PC-9 (cell line): ENCODE data around the gene IDH3B. TPM values are rescaled to one million over a fixed set of nuclear protein-coding genes. Genes with fewer than 3 reads are reported as not detected.

Experiments used
- BruUV-seq: library from RNA; stranded (reverse); fragments of 400-500 nt; replicated peaks from 2 replicates; lab custom pipeline; 2021; lab: Mats Ljungman, UMichigan
- CTCF ChIA-PET: fragments of 300-600 bp; sonication (Branson Sonifier 250); formaldehyde crosslinking; loops from one replicate; lab custom pipeline; 2022; ENCODE audit warnings: antibody characterized with exemption; lab: Charles Lee
- POLR2A ChIA-PET: fragments of 300-600 bp; sonication (Branson Sonifier 250); formaldehyde crosslinking; loops from one replicate; lab custom pipeline; 2022; ENCODE audit warnings: antibody characterized with exemption; ENCODE audit not compliant: unreplicated experiment; lab: Charles Lee
- DNase-seq, 2 experiments: peaks; one replicate each; pipeline versions ENCODE4 v3.0.0 to v3.0.0-alpha.2; 2015 to 2022; ENCODE audit warnings: mixed read lengths in 1 of 2
- H2AFZ ChIP-seq: fragments of 200-600 bp; sonication (generic); 2 replicates; pipeline ENCODE4 v1.8.1; 2017; ENCODE audit warnings: antibody characterized with exemption
- H3F3A ChIP-seq: fragments of 200-600 bp; sonication (generic); 2 replicates; pipeline ENCODE4 v1.8.1; 2017; ENCODE audit warnings: antibody characterized with exemption, mild to moderate bottlenecking, low read depth; ENCODE audit not compliant: insufficient read depth
- H3K27ac ChIP-seq: fragments of 200-600 bp; sonication (generic); 2 replicates; pipeline ENCODE4 v1.6.1; 2016; ENCODE audit warnings: mixed run types
- H3K27me3 ChIP-seq: fragments of 200-600 bp; sonication (generic); 2 replicates; pipeline ENCODE4 v1.6.1; 2016; ENCODE audit warnings: low read depth, mixed run types; ENCODE audit not compliant: insufficient read depth
- H3K36me3 ChIP-seq: fragments of 200-600 bp; sonication (generic); 2 replicates; pipeline ENCODE4 v1.6.1; 2016; ENCODE audit warnings: low read depth, mixed run types
- H3K4me1 ChIP-seq: fragments of 200-600 bp; sonication (generic); replicated peaks from 2 replicates; pipeline ENCODE4 v1.6.1; 2016; ENCODE audit warnings: mixed run types; ENCODE audit not compliant: insufficient read depth
- H3K4me2 ChIP-seq: fragments of 200-600 bp; sonication (generic); 2 replicates; pipeline ENCODE4 v1.6.1; 2017; ENCODE audit warnings: mixed run types
- H3K4me3 ChIP-seq: fragments of 200-600 bp; sonication (generic); 2 replicates; pipeline ENCODE4 v1.6.1; 2016; ENCODE audit warnings: mixed run types
- H3K79me2 ChIP-seq: fragments of 200-600 bp; sonication (generic); 2 replicates; pipeline ENCODE4 v1.6.1; 2017; ENCODE audit warnings: low read depth, mixed run types
- H3K9me2 ChIP-seq: fragments of 200-600 bp; sonication (generic); 2 replicates; pipeline ENCODE4 v1.8.1; 2017; ENCODE audit warnings: mild to moderate bottlenecking; ENCODE audit not compliant: insufficient read depth
- H3K9me3 ChIP-seq: fragments of 200-600 bp; sonication (generic); 2 replicates; pipeline ENCODE4 v1.8.1; 2016; ENCODE audit warnings: low read depth; ENCODE audit not compliant: insufficient read depth
- H4K20me1 ChIP-seq: fragments of 200-600 bp; sonication (generic); 2 replicates; pipeline ENCODE4 v1.8.1; 2017; ENCODE audit not compliant: insufficient read depth
- CTCF ChIP-seq: fragments of 200-600 bp; sonication (generic); conservative IDR thresholded peaks from 2 replicates; pipeline ENCODE4 v1.6.1; 2017; ENCODE audit warnings: mixed run types, antibody characterized with exemption, mild to moderate bottlenecking, moderate library complexity
- EZH2 ChIP-seq: fragments of 200-600 bp; sonication (generic); IDR thresholded peaks from 2 replicates; pipeline ENCODE4 v1.8.0; 2017; ENCODE audit warnings: antibody characterized with exemption, low read depth
- intact Hi-C: fragments of 100-400 bp; cut with micrococcal nuclease; formaldehyde crosslinking; loops from one replicate; pipeline ENCODE4 v1.10.0; 2022; ENCODE audit not compliant: unreplicated experiment
- total RNA-seq: library from RNA; stranded (reverse); gene quantifications from 2 replicates; pipeline ENCODE4 v1.2.3, GENCODE V29; 2021

Gene IDH3B
- total RNA-seq, 1 experiment from 2014 or later = 144 TPM

GRCh38 chr20:2680046-2680445 lies 16.0 kb upstream of the IDH3B start:
- no peak overlapping the region for H3K4me2 ChIP-seq
- CTCF ChIA-PET = no interaction called here
- BruUV-seq = no TSS peak
- H3K4me3 ChIP-seq = no peak overlapping the region
- H3K27me3 ChIP-seq = peaks cover 21% of the 10 kb centered on the region
- H3K9me3 ChIP-seq = no peaks in the 10 kb centered on the region
- H3K27ac ChIP-seq = no peak overlapping the region
- H2AFZ ChIP-seq = no peak overlapping the region
- POLR2A ChIA-PET = interaction anchor here (0.7 kb wide), 1 partner anchor 53 kb away, joined by 15 read pairs; no protein-coding TSS in a partner anchor
- no peaks in the 10 kb centered on the region for H3K9me2 ChIP-seq
- H3F3A ChIP-seq = no peaks in the 10 kb centered on the region
- DNase-seq = no peak
- no peaks in the 10 kb centered on the region for H3K36me3 ChIP-seq
- no peaks in the 10 kb centered on the region for H3K4me1 ChIP-seq
- intact Hi-C loops = no loop called here
- no peaks in the 10 kb centered on the region for H4K20me1 ChIP-seq
- no peak for TF ChIP-seq EZH2
- TF ChIP-seq CTCF = no peak
- no peaks in the 10 kb centered on the region for H3K79me2 ChIP-seq

DNA sequence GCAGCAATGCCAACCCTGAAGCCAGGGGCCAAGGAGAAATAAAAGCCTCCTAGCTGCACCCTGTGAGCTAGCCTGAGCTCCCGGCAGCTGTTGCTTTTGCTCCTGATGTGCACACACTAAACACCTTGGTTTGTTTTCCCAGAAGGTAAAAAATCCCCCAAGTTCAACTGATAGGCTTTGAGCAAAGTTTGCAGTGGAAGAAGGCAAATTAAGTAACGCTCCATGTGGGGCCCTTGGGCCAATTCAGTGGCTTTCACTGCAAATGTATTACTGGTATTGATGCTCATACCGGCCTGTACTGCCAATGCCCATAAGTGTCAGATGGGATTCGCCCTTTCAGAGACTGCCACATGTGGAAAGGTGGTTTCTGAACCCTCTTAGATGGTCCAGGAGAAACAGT lies 9.4 kb upstream of the IDH3B start:
- POLR2A ChIA-PET = interaction anchor here (0.5 to 0.7 kb wide), 3 partner anchors 133 to 418 kb away, joined by 4 to 6 read pairs (median 5); no protein-coding TSS in a partner anchor
- Histone ChIP-seq H2AFZ (no peak overlapping the region), H3F3A (no peaks in the 10 kb centered on the region), H3K4me2 (no peak overlapping the region), H3K9me3 (no peaks in the 10 kb centered on the region), H3K79me2 (no peaks in the 10 kb centered on the region), H3K4me1 (no peaks in the 10 kb centered on the region), H3K4me3 (no peak overlapping the region), H3K9me2 (no peaks in the 10 kb centered on the region), H4K20me1 (no peaks in the 10 kb centered on the region), H3K27me3 (peaks cover 5% of the 10 kb centered on the region), H3K36me3 (no peaks in the 10 kb centered on the region), H3K27ac (no peak overlapping the region)
- no TSS peak for BruUV-seq
- TF ChIP-seq CTCF (no peak), EZH2 (no peak)
- intact Hi-C loops = no loop called here
- CTCF ChIA-PET = interaction anchor here (0.7 to 0.8 kb wide), 4 partner anchors 9 to 1905 kb away, joined by 3 to 17 read pairs (median 5); partner anchors contain the start of genes IDH3B and SLC52A3
- no peak for DNase-seq

- H3K9me3 ChIP-seq = no peaks in the 10 kb centered on the region
- H3K4me2 ChIP-seq = no peak overlapping the region
- peaks cover 5% of the 10 kb centered on the region for H3K27me3 ChIP-seq
- H3K36me3 ChIP-seq = no peaks in the 10 kb centered on the region
- no peaks in the 10 kb centered on the region for H3K79me2 ChIP-seq
- H3K4me3 ChIP-seq = no peak overlapping the region
- ChIA-PET CTCF (no interaction called here), POLR2A (no interaction called here)
- intact Hi-C loops = no loop called here
- no peak overlapping the region for H2AFZ ChIP-seq
- H3K27ac ChIP-seq = no peak overlapping the region
- BruUV-seq = no TSS peak
- no peaks in the 10 kb centered on the region for H3K4me1 ChIP-seq
- DNase-seq = no peak
- no peaks in the 10 kb centered on the region for H4K20me1 ChIP-seq
- no peak for TF ChIP-seq CTCF
- TF ChIP-seq EZH2 = no peak
- H3K9me2 ChIP-seq = no peaks in the 10 kb centered on the region
- H3F3A ChIP-seq = no peaks in the 10 kb centered on the region
These were observed 8.4 kb upstream of the IDH3B start for GRCh38 chr20:2672446-2672845.
